HG02623 (cell line): Measurements from ENCODE around the gene RNF151.
"Not testable (repeated sequence)": the region's sequence is repeated elsewhere in the genome, so short reads cannot be mapped to it uniquely, and the experiment has no call there.

ENCODE experiments used
- ATAC-seq: cut with Tn5 transposase; IDR thresholded peaks from one replicate; pipeline ENCODE4 v1.9.1; 2021; ENCODE audit warnings: moderate library complexity; ENCODE audit not compliant: unreplicated experiment

Gene RNF151

DNA sequence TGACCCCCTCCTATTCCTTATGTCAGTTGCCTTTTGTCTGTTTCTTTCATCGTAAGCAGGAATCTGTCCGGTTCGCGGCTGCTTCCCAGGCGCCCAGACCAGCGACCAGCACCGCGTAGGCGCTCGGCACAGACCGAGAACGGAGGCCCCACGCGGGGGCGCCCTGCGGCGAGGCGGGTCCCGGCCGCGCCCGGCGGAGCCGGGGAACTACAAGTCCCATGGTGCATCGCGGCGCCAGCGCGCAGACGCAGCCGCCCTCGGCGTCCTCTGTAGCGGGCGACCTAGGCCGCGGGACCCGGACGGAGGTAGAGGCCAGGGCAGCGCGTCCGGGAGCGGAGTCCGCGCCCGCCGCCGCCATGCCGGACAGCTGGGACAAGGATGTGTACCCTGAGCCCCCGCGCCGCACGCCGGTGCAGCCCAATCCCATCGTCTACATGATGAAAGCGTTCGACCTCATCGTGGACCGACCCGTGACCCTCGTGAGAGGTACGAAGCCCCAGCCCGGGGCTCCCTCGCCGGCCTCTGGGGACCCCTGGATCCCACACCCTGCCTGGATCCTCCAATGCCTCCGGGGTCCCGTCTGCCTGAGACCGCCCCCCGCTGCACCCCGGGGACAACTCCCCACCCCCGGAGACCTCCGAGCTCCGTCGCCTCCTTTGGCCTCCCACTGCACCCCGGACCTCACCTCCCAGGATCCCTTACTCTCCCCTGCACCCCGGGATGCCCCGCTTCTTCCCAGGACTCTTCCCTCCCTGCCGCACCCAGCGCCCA lies 7.2 kb upstream of the RNF151 start, which contains the start of gene NDUFB10:
Gene NDUFB10 (plus strand): TSS at position 270 of the 771 bp plus-strand sequence. CDS start 87 bp downstream, at position 357.
- ATAC-seq = peak; percentile 70

DNA sequence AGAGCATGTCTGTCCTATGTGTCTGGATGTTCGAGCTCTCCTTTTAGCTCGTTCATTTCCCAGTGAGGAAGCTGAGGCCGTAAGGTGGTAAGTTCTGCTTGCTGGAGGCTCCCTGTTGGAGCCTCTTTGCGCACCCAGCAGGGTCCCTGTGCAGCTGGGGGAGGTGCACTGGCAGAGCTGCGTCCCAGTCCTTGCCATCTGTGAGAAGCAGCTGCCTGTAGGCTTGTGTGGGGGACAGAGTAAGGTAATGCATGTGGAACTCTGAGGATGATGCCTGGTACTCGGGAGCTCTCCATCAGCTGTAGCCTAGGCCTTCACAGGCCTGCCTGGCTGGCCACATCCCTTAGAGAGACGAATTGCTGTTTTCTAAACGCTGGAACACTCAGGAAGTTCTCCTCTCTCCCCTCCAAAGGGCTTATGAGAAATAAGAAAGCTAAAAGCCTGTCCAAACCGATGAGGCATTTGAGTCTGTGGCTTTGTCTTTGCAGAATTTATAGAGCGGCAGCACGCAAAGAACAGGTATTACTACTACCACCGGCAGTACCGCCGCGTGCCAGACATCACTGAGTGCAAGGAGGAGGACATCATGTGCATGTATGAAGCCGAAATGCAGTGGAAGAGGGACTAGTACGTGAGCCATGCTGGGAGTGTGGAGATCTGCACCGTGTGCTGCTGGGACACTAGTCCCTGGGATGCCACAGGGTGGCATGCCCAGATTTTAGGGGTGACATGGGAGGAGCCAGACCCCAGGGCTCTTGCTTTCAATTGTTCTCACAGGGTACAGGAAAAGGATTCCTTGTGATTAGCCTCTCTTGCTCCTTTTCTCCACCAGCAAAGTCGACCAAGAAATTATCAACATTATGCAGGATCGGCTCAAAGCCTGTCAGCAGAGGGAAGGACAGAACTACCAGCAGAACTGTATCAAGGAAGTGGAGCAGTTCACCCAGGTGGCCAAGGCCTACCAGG lies 5.7 kb upstream of the RNF151 start:
- no peak for ATAC-seq

DNA sequence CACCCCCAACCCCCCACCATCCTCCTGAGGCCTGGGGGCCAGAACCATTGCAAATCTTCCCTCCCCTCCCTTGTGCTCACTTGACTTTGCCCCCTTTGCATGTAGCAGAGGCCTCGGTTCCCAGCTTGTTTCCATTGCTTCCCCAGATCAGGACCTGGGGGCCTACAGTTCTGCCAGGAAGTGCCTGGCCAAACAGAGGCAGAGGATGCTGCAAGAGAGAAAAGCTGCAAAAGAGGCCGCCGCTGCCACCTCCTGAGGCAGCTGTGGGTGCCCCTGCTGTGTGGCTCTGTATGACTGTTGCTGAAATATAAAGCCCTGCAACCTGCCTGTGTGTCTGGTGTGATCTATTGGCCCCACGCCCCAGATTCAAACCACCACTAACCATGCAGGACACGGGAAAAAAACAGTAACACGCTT lies 5.0 kb upstream of the RNF151 start:
- ATAC-seq = no peak

DNA sequence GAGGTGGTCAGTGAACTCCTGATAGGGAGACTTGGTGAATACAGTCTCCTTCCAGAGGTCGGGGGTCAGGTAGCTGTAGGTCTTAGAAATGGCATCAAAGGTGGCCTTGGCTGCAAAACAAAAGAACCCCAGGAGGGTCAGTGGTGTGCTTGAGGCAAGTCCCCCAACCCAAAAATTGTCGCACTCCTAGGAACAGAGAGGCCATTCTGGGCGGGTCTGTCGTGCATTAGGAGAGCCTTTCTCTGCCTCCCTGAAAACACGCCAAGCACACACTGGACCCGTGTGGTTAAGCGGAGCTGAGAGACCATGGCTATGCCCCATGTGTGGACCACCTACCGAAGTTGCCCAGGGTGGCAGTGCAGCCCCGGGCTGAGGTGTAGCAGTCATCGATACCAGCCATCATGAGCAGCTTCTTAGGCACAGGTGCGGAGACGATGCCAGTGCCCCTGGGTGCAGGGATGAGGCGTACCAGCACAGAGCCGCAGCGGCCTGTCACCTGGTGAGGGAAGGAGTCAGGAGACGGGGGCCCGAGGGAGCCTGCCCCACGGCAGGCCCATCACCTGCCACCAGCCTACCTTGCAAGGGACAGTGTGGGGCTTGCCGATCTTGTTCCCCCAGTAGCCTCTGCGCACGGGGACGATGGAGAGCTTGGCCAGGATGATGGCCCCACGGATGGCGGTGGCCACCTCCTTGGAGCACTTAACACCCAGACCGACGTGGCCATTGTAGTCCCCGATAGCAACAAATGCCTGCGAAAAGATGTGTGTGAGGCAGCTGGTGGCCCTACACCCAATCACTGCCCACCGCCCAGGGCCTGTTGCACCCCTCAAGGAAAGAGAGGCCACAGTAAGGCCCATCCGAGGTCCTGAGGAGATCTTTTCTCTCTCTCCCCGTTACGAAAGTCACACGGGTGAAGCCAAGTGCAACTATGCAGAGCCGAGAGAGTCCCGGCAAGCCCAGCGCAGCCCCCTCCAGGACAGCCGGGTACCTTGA lies 4.2 kb upstream of the RNF151 start:
- ATAC-seq = not testable (repeated sequence)

DNA sequence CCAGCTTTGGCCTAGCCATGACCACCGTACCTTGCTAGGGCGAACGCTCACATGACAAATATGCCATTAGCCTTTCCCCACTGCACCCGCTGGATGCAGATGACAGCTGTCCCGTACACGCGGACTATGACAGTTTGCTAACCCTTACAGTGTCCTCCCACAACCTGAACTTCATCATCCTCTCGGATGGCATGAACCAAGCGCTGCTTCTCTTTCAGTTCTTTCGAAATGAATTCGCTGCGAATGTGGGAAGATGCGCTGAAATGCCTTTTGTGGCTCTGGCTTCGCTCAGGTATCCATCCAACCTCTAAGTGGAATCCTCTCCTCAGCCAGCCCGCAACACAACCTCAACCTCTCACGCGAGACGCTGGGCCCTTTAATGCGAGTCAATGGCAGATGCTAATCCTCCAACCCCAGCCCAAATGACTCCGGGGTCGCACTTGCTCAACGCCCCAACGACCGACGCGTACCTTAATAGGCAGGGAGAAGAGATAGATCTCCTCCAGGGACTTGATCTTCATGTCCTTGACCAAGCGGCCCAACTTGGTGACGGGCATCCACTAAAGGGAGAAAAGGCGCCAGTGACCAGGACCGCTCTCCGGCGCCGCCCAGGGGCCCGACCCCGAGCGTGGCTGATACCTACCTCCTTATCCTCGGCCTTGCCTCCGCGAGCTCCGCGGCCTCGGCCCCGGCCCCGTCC lies 2.7 kb upstream of the RNF151 start:
- peak; percentile 6 for ATAC-seq

DNA sequence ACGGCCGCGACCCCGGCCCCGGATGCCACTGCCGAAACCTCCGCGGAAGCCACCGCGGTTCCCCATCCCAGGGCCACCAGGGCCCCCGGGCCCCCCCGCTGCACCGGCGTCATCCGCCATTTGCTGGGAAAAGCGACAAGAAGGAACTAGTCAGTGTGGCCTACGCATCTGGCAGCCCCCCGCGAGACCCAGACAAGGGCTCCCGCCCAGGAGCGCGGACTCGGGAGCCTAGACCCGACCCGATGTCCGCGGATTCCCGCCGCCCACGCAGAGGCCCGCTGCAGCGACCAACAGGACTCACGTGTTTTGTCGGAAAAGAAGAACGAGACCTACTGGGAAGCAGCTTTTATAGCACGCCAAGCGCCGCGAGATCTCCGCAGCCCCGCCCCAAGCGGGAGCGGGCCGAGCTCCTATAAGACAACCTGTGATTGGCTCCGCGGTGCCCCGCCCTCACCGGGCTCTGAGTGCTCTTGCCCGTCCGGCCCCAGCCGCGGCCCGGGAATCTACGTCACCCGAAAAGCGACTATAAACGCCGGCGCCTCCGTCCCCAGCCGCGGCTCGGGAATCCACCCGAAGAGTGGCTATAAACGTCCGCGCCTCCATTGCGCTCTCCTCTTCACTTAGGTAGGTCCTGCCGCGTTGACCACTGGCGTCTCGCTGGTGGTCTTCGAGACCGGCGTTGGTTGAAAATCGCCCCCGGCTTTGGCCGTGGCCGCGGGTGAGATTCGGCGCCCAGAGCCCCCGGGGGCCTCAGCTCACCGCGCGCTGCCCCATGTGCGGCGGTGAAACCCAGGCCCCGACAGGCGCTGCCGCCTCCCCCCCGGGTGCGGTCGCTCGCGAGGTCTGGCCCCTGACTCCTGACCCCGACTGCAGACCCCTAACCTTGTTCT lies 1.9 kb upstream of the RNF151 start, which contains the start of gene RPS2:
Gene RPS2 (minus strand): TSS at position 321 of the 890 bp plus-strand sequence. CDS start 201 bp downstream, at position 120.
- ATAC-seq = peak; percentile 76

DNA sequence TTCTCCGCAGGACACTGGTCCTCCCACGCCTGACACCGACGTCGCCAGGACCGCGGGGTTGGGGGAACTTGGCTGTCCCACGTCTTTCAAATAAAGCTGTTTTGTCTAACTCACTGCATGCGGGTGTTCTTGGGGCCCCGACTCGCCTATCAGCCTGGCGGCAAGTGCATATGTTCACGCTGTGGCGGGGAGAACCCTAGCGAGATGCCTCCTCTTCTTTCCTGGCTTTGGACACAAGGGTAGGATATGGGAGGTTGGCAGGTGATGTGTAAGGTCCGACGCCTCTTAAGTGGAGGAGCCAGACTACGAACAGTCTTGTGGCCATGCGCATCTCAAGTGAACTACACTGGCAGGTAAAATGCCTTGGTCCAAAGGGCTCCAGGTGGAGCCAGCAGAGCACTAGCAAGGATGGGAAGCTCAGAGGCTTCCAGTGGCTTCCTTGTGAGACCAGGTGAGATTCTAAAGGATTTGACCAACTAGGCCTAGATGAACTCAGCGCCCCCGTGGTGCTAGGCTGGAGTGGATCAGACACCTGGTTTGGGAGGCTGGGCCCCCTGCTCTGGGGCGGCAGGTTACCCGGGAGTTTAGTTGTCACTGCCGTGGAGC lies 1.2 kb upstream of the RNF151 start:
- no peak for ATAC-seq

DNA sequence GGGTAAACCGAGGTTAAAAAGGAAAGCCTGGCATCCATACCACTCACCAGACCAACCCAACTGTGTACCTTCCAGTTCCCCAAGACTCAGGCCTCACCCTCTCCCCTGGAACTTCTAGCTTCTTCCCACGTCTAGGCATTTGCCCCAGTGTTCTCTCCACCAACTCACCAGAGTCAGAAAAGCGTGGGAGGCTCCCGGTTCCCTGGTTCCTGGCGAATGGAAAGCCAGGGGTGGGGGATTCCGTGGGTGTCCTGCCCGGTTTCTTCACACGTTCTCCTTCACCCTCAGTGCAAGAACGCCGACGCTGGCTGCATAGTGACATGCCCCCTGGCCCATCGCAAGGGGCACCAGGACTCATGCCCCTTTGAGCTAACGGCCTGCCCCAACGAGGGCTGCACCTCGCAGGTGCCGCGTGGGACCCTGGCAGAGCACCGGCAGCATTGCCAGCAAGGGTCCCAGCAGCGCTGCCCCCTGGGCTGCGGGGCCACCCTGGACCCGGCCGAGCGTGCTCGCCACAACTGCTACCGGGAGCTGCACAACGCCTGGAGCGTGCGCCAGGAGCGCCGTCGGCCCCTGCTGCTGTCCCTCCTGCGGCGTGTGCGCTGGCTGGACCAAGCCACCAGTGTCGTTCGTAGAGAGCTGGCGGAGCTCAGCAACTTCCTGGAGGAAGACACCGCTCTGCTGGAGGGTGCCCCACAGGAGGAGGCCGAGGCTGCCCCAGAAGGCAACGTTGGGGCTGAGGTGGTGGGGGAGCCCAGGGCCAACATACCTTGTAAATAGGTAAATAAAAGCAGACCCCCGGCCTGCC lies 1.7 kb downstream of the RNF151 start:
- no peak for ATAC-seq

DNA sequence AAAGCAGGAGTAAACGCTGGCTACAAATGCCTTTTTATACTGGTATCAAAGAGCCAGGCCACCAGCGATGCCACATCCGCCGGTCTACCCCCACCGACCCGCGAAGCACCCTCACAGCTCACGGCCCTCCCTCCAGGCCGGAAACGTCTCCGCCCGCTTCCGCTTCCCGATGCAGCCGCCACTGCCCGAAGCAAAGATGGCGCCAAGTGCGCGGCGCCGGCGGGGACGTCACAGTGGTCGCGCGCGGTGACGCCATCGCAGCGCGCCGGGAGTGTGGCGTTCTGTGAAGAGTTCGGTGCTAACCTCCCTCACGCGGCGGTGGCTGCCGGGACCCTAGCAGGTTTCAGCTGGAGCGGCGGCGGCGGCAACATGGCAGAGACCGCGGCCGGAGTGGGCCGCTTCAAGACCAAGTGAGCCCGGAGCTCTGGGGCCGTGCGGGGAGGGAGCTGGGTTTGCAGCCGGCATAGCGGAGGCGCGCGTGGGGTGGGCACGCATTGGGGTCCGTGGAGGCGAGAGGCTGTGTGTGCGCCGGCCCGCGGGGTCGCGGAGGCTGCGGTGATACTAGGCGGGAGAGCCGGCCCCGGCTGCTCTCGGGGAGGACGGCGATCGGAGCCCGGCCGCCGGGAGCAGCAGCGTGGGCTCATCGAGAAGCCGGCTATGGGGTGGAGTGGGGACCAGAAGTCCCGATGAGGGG lies 5.3 kb downstream of the RNF151 start, which contains the start of gene TBL3:
Gene TBL3 (plus strand): TSS at position 258 of the 694 bp plus-strand sequence. CDS start 112 bp downstream, at position 370.
- peak; percentile 80 for ATAC-seq

DNA sequence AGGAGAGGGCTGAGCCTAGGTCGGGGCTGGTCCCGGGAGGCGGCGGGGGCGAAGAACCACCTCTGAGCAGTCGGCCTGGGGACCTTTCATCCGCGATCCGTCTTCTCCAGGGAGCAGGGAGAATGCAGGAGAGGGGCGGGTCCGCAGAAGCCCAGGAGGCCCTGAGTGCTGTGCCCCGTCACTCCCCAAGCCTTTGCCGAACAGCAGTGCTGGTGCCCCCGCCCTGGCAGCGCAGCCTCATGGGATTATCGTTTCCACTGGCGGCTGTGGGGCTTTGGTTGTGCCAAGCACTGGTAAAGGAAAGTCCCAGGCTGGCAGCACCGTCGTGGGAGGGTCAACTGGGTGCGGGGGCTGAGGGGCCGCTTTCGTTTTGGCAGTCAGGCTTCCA lies 5.8 kb downstream of the RNF151 start:
- ATAC-seq = no peak

DNA sequence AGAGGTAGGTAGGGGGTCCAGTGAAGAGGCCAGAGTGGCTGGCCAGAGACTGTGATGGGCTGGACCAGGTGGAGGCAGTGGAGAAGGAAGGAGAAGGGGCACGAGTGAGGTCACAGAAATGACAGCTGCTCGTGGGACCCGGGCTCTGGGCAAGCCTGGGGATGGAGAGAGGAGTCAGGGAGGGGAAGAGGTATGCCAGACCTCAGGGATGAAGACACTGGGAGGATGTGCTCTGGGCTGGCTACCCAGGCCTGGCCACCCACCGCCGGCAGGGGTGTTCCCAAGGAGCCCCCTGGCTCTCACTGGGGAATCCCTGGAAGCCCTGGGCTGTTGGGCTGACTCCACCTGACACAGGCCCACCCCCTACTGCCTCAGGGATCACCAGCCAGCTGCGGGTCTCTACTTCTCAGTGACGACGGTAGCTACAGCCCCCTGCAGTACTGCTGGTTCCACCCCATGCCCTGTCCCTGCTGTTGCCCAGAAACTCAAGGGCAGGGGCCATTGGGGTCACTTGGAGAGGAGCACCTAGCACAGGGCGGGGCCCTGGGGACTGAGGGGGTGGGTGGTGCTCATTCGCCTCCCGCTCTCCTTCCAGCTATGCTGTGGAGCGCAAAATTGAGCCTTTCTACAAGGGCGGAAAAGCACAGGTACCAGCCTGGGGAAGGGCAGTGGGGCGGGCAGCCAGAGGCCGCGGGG lies 7.0 kb downstream of the RNF151 start:
- no peak for ATAC-seq

DNA sequence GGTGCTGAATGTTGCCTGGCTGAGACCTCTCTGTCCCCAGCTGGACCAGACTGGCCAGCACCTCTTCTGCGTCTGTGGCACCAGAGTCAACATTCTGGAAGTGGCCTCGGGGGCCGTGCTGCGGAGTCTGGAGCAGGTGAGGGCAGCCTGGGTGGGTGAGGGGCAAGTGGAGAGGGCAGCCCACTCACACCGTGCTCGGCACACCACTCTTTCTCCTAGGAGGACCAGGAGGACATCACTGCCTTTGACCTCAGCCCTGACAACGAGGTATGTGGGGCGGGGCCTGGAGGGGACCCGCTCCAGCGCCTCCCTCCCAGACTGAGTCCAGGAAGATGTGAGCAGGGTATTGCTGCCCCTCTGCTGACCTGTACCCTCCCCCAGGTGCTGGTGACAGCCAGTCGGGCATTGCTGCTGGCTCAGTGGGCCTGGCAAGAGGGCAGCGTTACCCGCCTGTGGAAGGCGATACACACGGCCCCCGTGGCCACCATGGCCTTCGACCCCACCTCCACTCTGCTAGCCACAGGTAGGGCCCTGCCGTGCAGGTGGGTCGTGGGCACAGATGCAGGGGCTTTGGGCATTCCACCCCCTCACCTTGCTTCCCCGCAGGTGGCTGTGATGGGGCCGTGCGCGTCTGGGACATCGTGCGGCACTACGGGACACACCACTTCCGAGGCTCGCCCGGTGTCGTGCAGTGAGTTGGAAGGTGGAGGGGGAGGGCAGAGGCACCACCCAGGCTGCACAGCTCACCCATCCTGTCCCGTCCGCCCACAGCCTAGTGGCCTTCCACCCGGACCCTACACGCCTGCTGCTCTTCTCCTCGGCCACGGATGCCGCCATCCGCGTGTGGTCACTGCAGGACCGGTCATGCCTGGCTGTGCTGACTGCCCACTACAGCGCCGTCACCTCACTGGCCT lies 7.8 kb downstream of the RNF151 start:
- ATAC-seq = no peak

DNA sequence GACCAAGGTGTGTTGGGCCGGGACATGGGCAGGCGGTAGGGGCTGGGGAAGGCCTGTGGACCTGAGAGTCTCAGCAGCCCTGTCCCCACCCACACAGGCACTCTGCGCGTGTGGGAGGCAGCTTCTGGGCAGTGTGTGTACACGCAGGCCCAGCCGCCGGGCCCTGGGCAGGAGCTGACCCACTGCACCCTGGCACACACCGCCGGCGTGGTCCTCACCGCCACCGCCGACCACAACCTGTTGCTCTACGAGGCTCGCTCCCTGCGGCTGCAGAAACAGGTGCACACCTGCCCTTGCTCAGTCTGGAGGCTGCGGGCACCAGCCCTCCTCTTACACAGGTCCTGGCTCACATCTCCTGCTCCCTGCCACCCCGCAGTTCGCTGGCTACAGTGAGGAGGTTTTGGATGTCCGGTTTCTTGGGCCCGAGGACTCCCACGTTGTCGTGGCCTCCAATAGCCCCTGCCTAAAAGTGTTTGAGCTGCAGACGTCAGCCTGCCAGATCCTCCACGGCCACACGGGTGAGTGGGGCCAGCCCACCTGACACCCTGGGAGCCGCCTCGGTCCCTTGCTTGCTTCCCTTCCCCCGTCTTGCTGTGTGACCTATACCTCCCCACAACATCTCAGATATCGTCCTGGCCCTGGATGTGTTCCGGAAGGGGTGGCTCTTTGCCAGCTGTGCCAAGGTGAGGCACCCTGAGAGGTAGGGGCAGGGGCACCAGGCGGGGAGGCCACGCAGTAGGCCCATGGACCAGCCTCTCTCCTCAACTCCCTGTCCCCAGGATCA lies 9.0 kb downstream of the RNF151 start:
- no peak for ATAC-seq

DNA sequence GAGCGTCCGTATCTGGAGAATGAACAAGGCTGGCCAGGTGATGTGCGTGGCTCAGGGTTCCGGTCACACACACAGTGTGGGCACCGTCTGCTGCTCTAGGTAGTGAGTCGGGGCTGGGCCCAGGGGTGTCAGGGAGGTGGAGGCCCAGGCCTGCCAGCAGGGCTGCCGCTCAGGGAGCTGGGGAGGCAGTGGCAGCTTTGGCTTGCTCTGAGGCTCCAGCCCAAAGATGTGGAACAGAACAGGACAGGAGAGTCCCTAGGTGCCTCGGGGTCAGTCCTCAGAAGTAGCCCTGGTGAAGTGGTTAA lies 9.5 kb downstream of the RNF151 start:
- ATAC-seq = no peak
